ENCODE results near the gene AKAP1. TPM values are rescaled to one million over a fixed set of nuclear protein-coding genes. Genes with fewer than 3 reads are reported as not detected.

The AKAP1 gene
- total and polyA plus RNA-seq, 2 of the 8 experiments (the other 6 are each of a cell fraction or from before 2014, with no cell fraction given), result 120 to 156 TPM

GRCh38 chr17:57092779-57093178 lies 7.7 kb downstream of the AKAP1 start:
- no peaks in the 10 kb centered on the region; a peak in 1 of 8 replicates for H3K36me3 ChIP-seq (ENCODE audit: control insufficient read depth in 2 of 4, insufficient read depth in 4 of 4, low read length in 3 of 4)
- WGBS, 2 experiments (ENCODE audit: extremely low coverage in 1 of 2, insufficient coverage in 1 of 2, insufficient read length in 1 of 2, insufficient replicate concordance in 2 of 2, low coverage in 1 of 2, low lambda C conversion rate in 2 of 2, missing lambda C conversion rate in 1 of 2), result 84% methylated on average over 8 of the region's 8 CpGs; no CpG with 5 or more reads in 1 of the 2 experiments
- peaks cover 15 to 46% (median 31%) of the 10 kb centered on the region in 4 experiments for H3K4me1 ChIP-seq (replicated peaks in 1 of 4; ENCODE audit: control insufficient read depth in 3 of 4, insufficient read depth in 4 of 4, low read length in 3 of 4)
- H3K27ac ChIP-seq (ENCODE audit: low read depth, low read length), result no peak overlapping the region
- CTCF ChIA-PET (ENCODE audit: partially characterized antibody), result interaction anchor here (0.6 to 3.0 kb wide), 4 partner anchors 13 to 22 kb away, joined by 3 to 20 read pairs (median 5); no protein-coding TSS in a partner anchor
- H2BK20ac ChIP-seq (ENCODE audit: low read length), result no peak overlapping the region
- no peak overlapping the region for H3K14ac ChIP-seq (ENCODE audit: insufficient read length)
- no peaks in the 10 kb centered on the region for H3K23me2 ChIP-seq (ENCODE audit: low read depth, low read length)
- no peak overlapping the region; the same call in 1 of the 2 replicates for H2BK15ac ChIP-seq (ENCODE audit: low read length)
- no peak overlapping the region for H3K56ac ChIP-seq (replicated peaks; ENCODE audit: insufficient read length, low read depth, low read length)
- H3K79me1 ChIP-seq (ENCODE audit: low read depth, low read length), result peaks cover 33% of the 10 kb centered on the region
- H3K23ac ChIP-seq (ENCODE audit: insufficient read length), result no peak overlapping the region
- no peak overlapping the region for H3K4ac ChIP-seq (replicated peaks; ENCODE audit: insufficient read length, low read depth, low read length)
- H4K8ac ChIP-seq (ENCODE audit: extremely low read depth, insufficient read depth, low read length), result no peak overlapping the region
- H3K4me2 ChIP-seq (ENCODE audit: insufficient read depth in 1 of 2, low read depth in 2 of 2, low read length in 2 of 2), result peak overlapping the region; percentile 17 to 44; a peak in 3 of 4 replicates
- FAIRE-seq (no peak), DNase-seq (ENCODE audit: low read depth in 1 of 2, low spot score in 2 of 2) (no peak)
- H3K9me3 ChIP-seq (ENCODE audit: insufficient read depth in 2 of 2, low read depth in 1 of 2, low read length in 1 of 2), result no peaks in the 10 kb centered on the region
- H3K18ac ChIP-seq (ENCODE audit: extremely low read depth, low read length), result no peak overlapping the region
- no peak overlapping the region for H4K5ac ChIP-seq (ENCODE audit: insufficient read length, low read depth, low read length)
- no peak overlapping the region for H2BK12ac ChIP-seq (ENCODE audit: low read depth, low read length)
- no peak overlapping the region for H2BK120ac ChIP-seq (replicated peaks; ENCODE audit: low read depth, low read length)
- peaks cover 35 to 46% of the 10 kb centered on the region in 2 experiments for H4K20me1 ChIP-seq (replicated peaks in 1 of 2; ENCODE audit: control insufficient read depth in 1 of 2, insufficient read depth in 2 of 2, low read length in 2 of 2)
- H3K9ac ChIP-seq (replicated peaks in 1 of 4; ENCODE audit: extremely low read depth in 1 of 4, low read depth in 3 of 4, low read length in 3 of 4), result no peak overlapping the region; a peak in 1 of 7 replicates
- no peak overlapping the region for H2AFZ ChIP-seq (ENCODE audit: low read length)
- H4K91ac ChIP-seq (replicated peaks; ENCODE audit: insufficient read length, low read length), result no peak overlapping the region
- POLR2A ChIA-PET (ENCODE audit: partially characterized antibody), result interaction anchor here (1.4 kb wide), 1 partner anchor 11 kb away, joined by 4 read pairs; no protein-coding TSS in a partner anchor
- TF ChIP-seq MAX (IDR thresholded peaks at IDR 0.05), result no peak
- TF ChIP-seq GABPA (IDR thresholded peaks at IDR 0.05; ENCODE audit: borderline replicate concordance, insufficient read depth, low read length), result no peak
- TF ChIP-seq JUN (IDR thresholded peaks at IDR 0.05; ENCODE audit: low read depth, low read length), result no peak
- TF ChIP-seq CHD2 (IDR thresholded peaks at IDR 0.05; ENCODE audit: low read length), result no peak
- TF ChIP-seq PHF8 (conservative IDR thresholded peaks at IDR 0.05; ENCODE audit: low read depth, low read length), result no peak
- TF ChIP-seq EZH2 (IDR thresholded peaks at IDR 0.05; ENCODE audit: low read depth, low read length, severe bottlenecking), result no peak
- no peak for TF ChIP-seq RNF2 (IDR thresholded peaks at IDR 0.05; ENCODE audit: borderline replicate concordance, low read depth, low read length, missing control alignments, poor library complexity, severe bottlenecking)
- TF ChIP-seq POLR2AphosphoS5 (IDR thresholded peaks at IDR 0.05; ENCODE audit: low read depth, low read length), result no peak
- TF ChIP-seq TCF12 (IDR thresholded peaks at IDR 0.05; ENCODE audit: low read depth, low read length), result no peak
- TF ChIP-seq SIN3A (conservative IDR thresholded peaks at IDR 0.05 in 1 of 2, IDR thresholded peaks at IDR 0.05 in 1 of 2; ENCODE audit: low read depth in 1 of 2, low read length in 2 of 2), result no peak
- no peak overlapping the region for H2BK5ac ChIP-seq (ENCODE audit: low read depth, low read length)
- H3K4me3 ChIP-seq (ENCODE audit: extremely low read depth in 1 of 4, insufficient read depth in 2 of 4, low read depth in 3 of 4, low read length in 4 of 4), result no peak overlapping the region
- H2AK5ac ChIP-seq (ENCODE audit: low read depth, low read length), result 0 out of 2 replicates have a peak overlapping the region, but pooled peaks have one; percentile 10
- no peaks in the 10 kb centered on the region for H3K27me3 ChIP-seq (replicated peaks in 1 of 4; ENCODE audit: control insufficient read depth in 3 of 4, extremely low read depth in 1 of 4, insufficient read depth in 3 of 4, low read length in 3 of 4)
- H3K79me2 ChIP-seq (ENCODE audit: control insufficient read depth in 1 of 2, insufficient read depth in 2 of 2, low read length in 2 of 2), result peaks cover 76 to 100% of the 10 kb centered on the region in 2 experiments

Data from H1 (cell line).